Measurements from ENCODE around the gene KCNK13. TPM values are rescaled to one million over a fixed set of nuclear protein-coding genes. Genes with fewer than 3 reads are reported as not detected.

Gene KCNK13
- total RNA-seq (2014; rRNA removed; shearing (Covaris generic)) (not detected in 2 replicates), polyA plus RNA-seq (2016; fragmentation: Nextera tagmentation; extraction: Ambion mirVana) (not detected in 2 replicates)

DNA sequence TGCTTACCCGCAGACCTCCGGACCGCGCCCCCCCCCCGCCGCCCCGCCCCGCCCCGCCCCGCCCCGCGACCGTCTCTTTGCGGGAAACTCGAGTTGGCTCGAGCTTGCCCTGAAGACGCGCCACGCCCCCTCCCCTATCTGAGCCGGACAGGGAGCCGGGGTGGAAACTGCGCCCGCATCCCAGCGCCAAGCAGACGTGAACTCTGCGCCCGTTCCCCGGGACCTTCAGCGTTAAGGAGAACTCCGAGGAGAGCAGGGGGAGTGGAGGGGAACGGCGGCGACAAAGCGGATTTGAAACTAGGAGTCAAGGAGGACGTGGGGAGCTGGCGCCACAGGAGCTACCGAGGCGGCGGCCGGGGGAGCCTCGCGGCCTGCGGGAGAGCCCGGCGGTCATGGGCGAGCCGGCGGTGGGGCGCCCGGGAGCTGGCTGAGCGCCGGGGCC is at the start of gene KCNK13:
Gene KCNK13, plus strand, starts transcription at position 310 of the 442 bp plus-strand sequence. CDS start 212 bp downstream, outside the sequence.
- peak; percentile 15 for DNase-seq
- Histone ChIP-seq H3K27me3 (replicated peaks; ENCODE audit: insufficient read depth) (peaks cover 75% of the 10 kb centered on the region), H3K36me3 (ENCODE audit: low read depth) (no peaks in the 10 kb centered on the region), H3K4me2 (ENCODE audit: unreplicated experiment) (peak within 1 kb of the TSS; percentile 86), H3K9me2 (ENCODE audit: insufficient read depth) (no peaks in the 10 kb centered on the region), H3K4me1 (ENCODE audit: insufficient read depth) (no peaks in the 10 kb centered on the region), H2AFZ (peak within 1 kb of the TSS; percentile 71), H3K79me2 (ENCODE audit: insufficient read depth) (no peaks in the 10 kb centered on the region), H3K9me3 (ENCODE audit: low read depth) (no peaks in the 10 kb centered on the region), H4K20me1 (ENCODE audit: insufficient read depth) (no peaks in the 10 kb centered on the region), H3F3A (ENCODE audit: insufficient read depth) (no peaks in the 10 kb centered on the region), H3K27ac (no peak within 1 kb of the TSS), H3K4me3 (peak within 1 kb of the TSS; percentile 61), H3K9ac (no peak within 1 kb of the TSS)
- TF ChIP-seq EZH2 (IDR thresholded peaks at IDR 0.05; ENCODE audit: insufficient read depth, poor library complexity, severe bottlenecking): no peak
- 0 out of 2 replicates have a peak, but pooled peaks have one; percentile 48 for TF ChIP-seq EZH2phosphoT487 (IDR thresholded peaks at IDR 0.05; ENCODE audit: insufficient read depth, low read depth)
- WGBS, 2 experiments (ENCODE audit: low coverage in 1 of 2, low lambda C conversion rate in 2 of 2, missing lambda C conversion rate in 2 of 2): 0 to 4% methylated on average over 15 to 37 of the region's 52 CpGs
- in situ Hi-C loops (cut with MboI): no loop called here

DNA sequence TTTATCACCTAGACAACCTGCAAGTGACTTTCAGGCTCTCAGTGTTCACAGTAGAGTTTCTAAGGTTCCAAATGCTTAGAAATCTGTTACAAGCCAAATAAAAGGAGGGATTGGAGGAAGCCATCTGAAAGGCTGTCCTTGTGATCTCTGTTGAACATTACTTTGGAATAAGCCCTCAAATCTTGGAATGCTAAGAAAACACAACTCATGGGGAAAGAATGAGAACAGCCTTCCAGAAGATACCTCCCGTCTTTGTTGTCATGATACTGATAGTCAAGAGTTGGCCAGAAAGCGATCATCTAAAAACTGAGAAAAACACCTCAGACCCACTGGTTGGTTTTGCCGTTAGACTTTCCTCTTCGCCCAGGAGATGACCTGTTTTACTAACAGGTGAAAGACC is 44.4 kb upstream of the KCNK13 start:
- Histone ChIP-seq H3K9me2 (ENCODE audit: insufficient read depth) (no peaks in the 10 kb centered on the region), H3K4me2 (ENCODE audit: unreplicated experiment) (no peak overlapping the region), H3K36me3 (ENCODE audit: low read depth) (peaks cover 9% of the 10 kb centered on the region; the same call in 1 of the 2 replicates), H3F3A (ENCODE audit: insufficient read depth) (no peaks in the 10 kb centered on the region), H2AFZ (no peak overlapping the region), H4K20me1 (ENCODE audit: insufficient read depth) (no peaks in the 10 kb centered on the region), H3K4me1 (ENCODE audit: insufficient read depth) (no peaks in the 10 kb centered on the region), H3K9me3 (ENCODE audit: low read depth) (no peaks in the 10 kb centered on the region), H3K27me3 (replicated peaks; ENCODE audit: insufficient read depth) (no peaks in the 10 kb centered on the region), H3K27ac (no peak overlapping the region), H3K4me3 (no peak overlapping the region), H3K79me2 (ENCODE audit: insufficient read depth) (no peaks in the 10 kb centered on the region), H3K9ac (no peak overlapping the region)
- DNase-seq: peak; percentile 5
- WGBS, 2 experiments (ENCODE audit: low coverage in 1 of 2, low lambda C conversion rate in 2 of 2, missing lambda C conversion rate in 2 of 2): 91 to 92% methylated on average over 4 of the region's 4 CpGs
- TF ChIP-seq EZH2 (IDR thresholded peaks at IDR 0.05; ENCODE audit: insufficient read depth, poor library complexity, severe bottlenecking) (no peak), EZH2phosphoT487 (IDR thresholded peaks at IDR 0.05; ENCODE audit: insufficient read depth, low read depth) (no peak)
- in situ Hi-C loops (cut with MboI): no loop called here

DNA sequence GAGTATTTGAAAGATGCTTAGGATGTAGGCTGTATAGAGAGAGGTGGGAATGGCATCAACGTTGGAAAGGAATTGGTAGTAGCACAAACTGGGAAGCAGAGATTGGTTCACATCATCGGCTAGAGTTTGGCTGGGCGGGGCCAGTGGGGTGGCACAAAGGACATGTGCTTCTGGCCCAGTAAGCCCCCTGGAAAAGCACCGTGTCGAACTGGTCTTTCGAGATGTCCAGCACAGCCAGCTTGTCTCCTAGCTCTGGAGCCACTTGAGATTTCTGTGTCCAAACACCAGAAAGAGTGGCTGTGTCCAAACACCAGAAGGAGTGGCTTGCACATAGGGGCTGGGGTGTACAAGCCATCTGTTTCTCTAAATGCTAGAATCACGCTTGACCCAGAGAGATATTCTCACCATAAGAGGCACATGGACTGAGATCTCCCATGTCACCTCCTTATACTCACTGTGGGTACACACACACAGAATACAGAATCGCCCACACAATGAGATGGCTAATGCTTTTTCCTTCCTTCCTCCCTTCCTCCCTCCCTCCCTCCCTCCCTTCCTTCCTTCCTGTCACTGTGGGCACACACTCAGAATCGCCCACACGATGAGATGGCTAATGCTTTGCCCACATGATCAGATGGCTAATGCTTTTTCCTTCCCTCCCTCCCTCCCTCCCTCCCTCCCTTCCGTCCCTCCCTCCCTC is 41.8 kb upstream of the KCNK13 start:
- Histone ChIP-seq H3K79me2 (ENCODE audit: insufficient read depth) (no peaks in the 10 kb centered on the region), H3K4me2 (ENCODE audit: unreplicated experiment) (no peak overlapping the region), H3K9me3 (ENCODE audit: low read depth) (no peaks in the 10 kb centered on the region), H2AFZ (no peak overlapping the region), H3K9ac (no peak overlapping the region), H3K36me3 (ENCODE audit: low read depth) (0 out of 2 replicates have a peak, but pooled peaks cover 9% of the 10 kb centered on the region), H3K4me3 (no peak overlapping the region), H3K4me1 (ENCODE audit: insufficient read depth) (no peaks in the 10 kb centered on the region), H3K9me2 (ENCODE audit: insufficient read depth) (no peaks in the 10 kb centered on the region), H4K20me1 (ENCODE audit: insufficient read depth) (no peaks in the 10 kb centered on the region), H3K27me3 (replicated peaks; ENCODE audit: insufficient read depth) (no peaks in the 10 kb centered on the region), H3K27ac (no peak overlapping the region), H3F3A (ENCODE audit: insufficient read depth) (no peaks in the 10 kb centered on the region)
- DNase-seq: peak; percentile 9
- in situ Hi-C loops (cut with MboI): no loop called here
- TF ChIP-seq EZH2 (IDR thresholded peaks at IDR 0.05; ENCODE audit: insufficient read depth, poor library complexity, severe bottlenecking) (no peak), EZH2phosphoT487 (IDR thresholded peaks at IDR 0.05; ENCODE audit: insufficient read depth, low read depth) (no peak)
- 92 to 96% methylated on average over 7 to 11 of the region's 11 CpGs for WGBS, 2 experiments (ENCODE audit: low coverage in 1 of 2, low lambda C conversion rate in 2 of 2, missing lambda C conversion rate in 2 of 2)

GRCh38 chr14:90023176-90023896 is 38.5 kb upstream of the KCNK13 start:
- WGBS, 2 experiments (ENCODE audit: low coverage in 1 of 2, low lambda C conversion rate in 2 of 2, missing lambda C conversion rate in 2 of 2): 89 to 90% methylated on average over 7 of the region's 7 CpGs
- Histone ChIP-seq H2AFZ (no peak overlapping the region), H3K4me1 (ENCODE audit: insufficient read depth) (no peaks in the 10 kb centered on the region), H3K9me3 (ENCODE audit: low read depth) (no peaks in the 10 kb centered on the region), H3K79me2 (ENCODE audit: insufficient read depth) (no peaks in the 10 kb centered on the region), H3K36me3 (ENCODE audit: low read depth) (0 out of 2 replicates have a peak, but pooled peaks cover 5% of the 10 kb centered on the region), H3F3A (ENCODE audit: insufficient read depth) (no peaks in the 10 kb centered on the region), H3K4me2 (ENCODE audit: unreplicated experiment) (no peak overlapping the region), H3K27me3 (replicated peaks; ENCODE audit: insufficient read depth) (no peaks in the 10 kb centered on the region), H4K20me1 (ENCODE audit: insufficient read depth) (no peaks in the 10 kb centered on the region), H3K4me3 (no peak overlapping the region), H3K9ac (no peak overlapping the region), H3K9me2 (ENCODE audit: insufficient read depth) (no peaks in the 10 kb centered on the region), H3K27ac (no peak overlapping the region)
- TF ChIP-seq EZH2phosphoT487 (IDR thresholded peaks at IDR 0.05; ENCODE audit: insufficient read depth, low read depth) (no peak), EZH2 (IDR thresholded peaks at IDR 0.05; ENCODE audit: insufficient read depth, poor library complexity, severe bottlenecking) (no peak)
- in situ Hi-C loops (cut with MboI): no loop called here
- peak; percentile 16 for DNase-seq
